SK-N-SH treated with all-trans-retinoic acid at 6 μM for 48 hours (cell line): ENCODE results near the gene PRSS56.

Experiments used
- ATAC-seq: fragments of 200-7000 bp; cut with Tn5 transposase; 3 replicates; pipeline ENCODE4 v1.9.1; 2020; ENCODE audit warnings: mild to moderate bottlenecking, moderate library complexity
- ARNTL ChIP-seq: fragments of 450-650 bp; formaldehyde crosslinking; IDR thresholded peaks from 2 replicates; pipeline ENCODE4 v1.5.0; 2020; ENCODE audit warnings: low read depth, mild to moderate bottlenecking, moderate library complexity, borderline replicate concordance
- BACH2 ChIP-seq: fragments of 250-450 bp; sonication (Bioruptor Pico); IDR thresholded peaks from 2 replicates; pipeline ENCODE4 v1.9.0; 2021; ENCODE audit warnings: mild to moderate bottlenecking, borderline replicate concordance
- CREB5 ChIP-seq: fragments of 250-450 bp; sonication (Bioruptor Pico); IDR thresholded peaks from 2 replicates; pipeline ENCODE4 v1.5.1; 2020; ENCODE audit warnings: low read depth, mild to moderate bottlenecking, moderate library complexity
- CSDC2 ChIP-seq: fragments of 250-450 bp; sonication (Bioruptor Pico); IDR thresholded peaks from 2 replicates; pipeline ENCODE4 v1.5.0; 2020; ENCODE audit warnings: mild to moderate bottlenecking, moderate library complexity
- ESRRG ChIP-seq: fragments of 250-450 bp; sonication (Bioruptor Pico); IDR thresholded peaks from 2 replicates; pipeline ENCODE4 v1.6.1; 2021; ENCODE audit warnings: mild to moderate bottlenecking
- GLIS3 ChIP-seq: fragments of 250-450 bp; sonication (Bioruptor Pico); IDR thresholded peaks from 2 replicates; pipeline ENCODE4 v1.5.0; 2020; ENCODE audit warnings: mild to moderate bottlenecking, moderate library complexity
- ISL1 ChIP-seq: fragments of 250-450 bp; sonication (Bioruptor Pico); IDR thresholded peaks from 2 replicates; pipeline ENCODE4 v2.1.2; 2022; ENCODE audit warnings: mild to moderate bottlenecking, moderate library complexity
- OSR1 ChIP-seq: fragments of 250-450 bp; sonication (Bioruptor Pico); IDR thresholded peaks from 2 replicates; pipeline ENCODE4 v1.8.0; 2022; ENCODE audit warnings: moderate library complexity, mild to moderate bottlenecking, inconsistent platforms
- PPARA ChIP-seq: fragments of 250-450 bp; sonication (Bioruptor Pico); IDR thresholded peaks from 2 replicates; pipeline ENCODE4 v1.5.0; 2020; ENCODE audit warnings: mild to moderate bottlenecking, borderline replicate concordance
- RARB ChIP-seq: fragments of 250-450 bp; sonication (Bioruptor Pico); IDR thresholded peaks from 2 replicates; pipeline ENCODE4 v1.8.0; 2021; ENCODE audit warnings: mild to moderate bottlenecking, moderate library complexity
- SNAI2 ChIP-seq: fragments of 250-450 bp; sonication (Bioruptor Pico); IDR thresholded peaks from 2 replicates; pipeline ENCODE4 v1.5.0; 2020; ENCODE audit warnings: mild to moderate bottlenecking, moderate library complexity
- TCF4 ChIP-seq: fragments of 250-450 bp; sonication (Bioruptor Pico); IDR thresholded peaks from 2 replicates; pipeline ENCODE4 v1.8.0; 2021; ENCODE audit warnings: mild to moderate bottlenecking, moderate library complexity, borderline replicate concordance
- TOX ChIP-seq: fragments of 250-450 bp; sonication (Bioruptor Pico); IDR thresholded peaks from 2 replicates; pipeline ENCODE4 v1.8.0; 2021; ENCODE audit warnings: mild to moderate bottlenecking, moderate library complexity, borderline replicate concordance
- TSHZ2 ChIP-seq: fragments of 250-450 bp; sonication (Bioruptor Pico); IDR thresholded peaks from 2 replicates; pipeline ENCODE4 v1.5.0; 2020; ENCODE audit warnings: mild to moderate bottlenecking, moderate library complexity
- ZC3H10 ChIP-seq: fragments of 250-450 bp; sonication (Bioruptor Pico); IDR thresholded peaks from 2 replicates; pipeline ENCODE4 v1.5.1; 2021; ENCODE audit warnings: mild to moderate bottlenecking, moderate library complexity
- ZFP3 ChIP-seq: fragments of 250-450 bp; sonication (Bioruptor Pico); IDR thresholded peaks from 2 replicates; pipeline ENCODE4 v1.5.0; 2020; ENCODE audit warnings: mild to moderate bottlenecking, moderate library complexity
- ZFP30 ChIP-seq: fragments of 450-650 bp; formaldehyde crosslinking; IDR thresholded peaks from 2 replicates; pipeline ENCODE4 v1.5.0; 2022; ENCODE audit warnings: mild to moderate bottlenecking, moderate library complexity
- ZNF70 ChIP-seq: fragments of 450-650 bp; formaldehyde crosslinking; IDR thresholded peaks from 2 replicates; pipeline ENCODE4 v1.5.0; 2020; ENCODE audit warnings: mild to moderate bottlenecking, moderate library complexity
- ZNF8 ChIP-seq: fragments of 450-650 bp; formaldehyde crosslinking; IDR thresholded peaks from 2 replicates; pipeline ENCODE4 v1.5.0; 2020; ENCODE audit warnings: mild to moderate bottlenecking, moderate library complexity
- TF ChIP-seq, protein P1 (sequence below): fragments of 250-450 bp; sonication (Bioruptor Pico); IDR thresholded peaks from 2 replicates; pipeline ENCODE4 v1.5.1; 2021; ENCODE audit warnings: mild to moderate bottlenecking, moderate library complexity
- TF ChIP-seq, protein P2 (sequence below): fragments of 250-450 bp; sonication (Bioruptor Pico); IDR thresholded peaks from 2 replicates; pipeline ENCODE4 v1.8.0; 2021; ENCODE audit warnings: low read depth, mild to moderate bottlenecking, moderate library complexity, borderline replicate concordance
- TF ChIP-seq, protein P3 (sequence below): fragments of 250-450 bp; sonication (Bioruptor Pico); IDR thresholded peaks from 2 replicates; pipeline ENCODE4 v1.8.0; 2020; ENCODE audit warnings: mild to moderate bottlenecking, moderate library complexity, borderline replicate concordance

PRSS56 gene

GRCh38 chr2:232516551-232516950 lies 3.6 kb upstream of the PRSS56 start:
- TF ChIP-seq, protein P1, sequence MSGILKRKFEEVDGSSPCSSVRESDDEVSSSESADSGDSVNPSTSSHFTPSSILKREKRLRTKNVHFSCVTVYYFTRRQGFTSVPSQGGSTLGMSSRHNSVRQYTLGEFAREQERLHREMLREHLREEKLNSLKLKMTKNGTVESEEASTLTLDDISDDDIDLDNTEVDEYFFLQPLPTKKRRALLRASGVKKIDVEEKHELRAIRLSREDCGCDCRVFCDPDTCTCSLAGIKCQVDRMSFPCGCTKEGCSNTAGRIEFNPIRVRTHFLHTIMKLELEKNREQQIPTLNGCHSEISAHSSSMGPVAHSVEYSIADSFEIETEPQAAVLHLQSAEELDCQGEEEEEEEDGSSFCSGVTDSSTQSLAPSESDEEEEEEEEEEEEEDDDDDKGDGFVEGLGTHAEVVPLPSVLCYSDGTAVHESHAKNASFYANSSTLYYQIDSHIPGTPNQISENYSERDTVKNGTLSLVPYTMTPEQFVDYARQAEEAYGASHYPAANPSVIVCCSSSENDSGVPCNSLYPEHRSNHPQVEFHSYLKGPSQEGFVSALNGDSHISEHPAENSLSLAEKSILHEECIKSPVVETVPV (CRISPR knock-in tag), result no peak
- no peak for TF ChIP-seq TCF4 (CRISPR knock-in tag)
- no peak for TF ChIP-seq PPARA
- no peak for TF ChIP-seq CREB5 (CRISPR knock-in tag)
- TF ChIP-seq TSHZ2 (CRISPR knock-in tag), result no peak
- no peak for TF ChIP-seq ISL1 (CRISPR knock-in tag)
- TF ChIP-seq CSDC2 (CRISPR knock-in tag), result no peak
- TF ChIP-seq OSR1 (CRISPR knock-in tag), result no peak
- TF ChIP-seq, protein P2, sequence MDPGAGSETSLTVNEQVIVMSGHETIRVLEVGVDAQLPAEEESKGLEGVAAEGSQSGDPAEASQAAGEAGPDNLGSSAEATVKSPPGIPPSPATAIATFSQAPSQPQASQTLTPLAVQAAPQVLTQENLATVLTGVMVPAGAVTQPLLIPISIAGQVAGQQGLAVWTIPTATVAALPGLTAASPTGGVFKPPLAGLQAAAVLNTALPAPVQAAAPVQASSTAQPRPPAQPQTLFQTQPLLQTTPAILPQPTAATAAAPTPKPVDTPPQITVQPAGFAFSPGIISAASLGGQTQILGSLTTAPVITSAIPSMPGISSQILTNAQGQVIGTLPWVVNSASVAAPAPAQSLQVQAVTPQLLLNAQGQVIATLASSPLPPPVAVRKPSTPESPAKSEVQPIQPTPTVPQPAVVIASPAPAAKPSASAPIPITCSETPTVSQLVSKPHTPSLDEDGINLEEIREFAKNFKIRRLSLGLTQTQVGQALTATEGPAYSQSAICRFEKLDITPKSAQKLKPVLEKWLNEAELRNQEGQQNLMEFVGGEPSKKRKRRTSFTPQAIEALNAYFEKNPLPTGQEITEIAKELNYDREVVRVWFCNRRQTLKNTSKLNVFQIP (CRISPR knock-in tag), result no peak
- no peak for TF ChIP-seq ARNTL (CRISPR knock-in tag)
- TF ChIP-seq, all 23 proteins: peak for 0

DNA sequence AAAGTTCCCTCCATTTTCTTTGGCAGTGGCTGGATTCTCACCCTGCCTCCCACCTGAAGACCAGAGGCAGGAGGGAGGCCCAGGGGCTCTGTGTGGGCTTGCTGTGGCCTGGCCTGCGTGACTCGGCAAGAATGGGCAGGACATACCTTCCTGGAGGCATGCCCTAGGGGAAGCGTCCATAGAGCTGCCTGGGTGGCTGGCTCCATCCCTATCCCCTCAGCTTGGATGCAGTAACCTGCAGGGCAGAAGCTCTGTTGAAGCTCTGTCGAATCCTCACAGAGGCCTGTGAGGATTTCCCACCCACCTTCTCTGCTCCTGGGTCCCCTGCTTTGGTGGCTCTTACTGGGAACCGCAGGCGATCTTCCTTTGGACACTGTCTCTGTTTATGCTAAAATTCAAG lies 1.3 kb upstream of the PRSS56 start:
- no peak for ATAC-seq
- TF ChIP-seq ZNF8 (CRISPR knock-in tag) (no peak), TOX (CRISPR knock-in tag) (no peak), GLIS3 (CRISPR knock-in tag) (no peak), TCF4 (CRISPR knock-in tag) (no peak), CREB5 (CRISPR knock-in tag) (no peak), OSR1 (CRISPR knock-in tag) (no peak), RARB (CRISPR knock-in tag) (no peak), ESRRG (CRISPR knock-in tag) (no peak)

More at GRCh38 chr2:232516551-232516950, 3.6 kb upstream of the PRSS56 start:
- ATAC-seq, result no peak

GRCh38 chr2:232520489-232520888 lies 301 bp downstream of the PRSS56 start:
- ATAC-seq, result no peak
- TF ChIP-seq RARB (CRISPR knock-in tag) (no peak), OSR1 (CRISPR knock-in tag) (no peak), PPARA (no peak), ZNF70 (no peak), TCF4 (CRISPR knock-in tag) (no peak), CSDC2 (CRISPR knock-in tag) (no peak), GLIS3 (CRISPR knock-in tag) (no peak), ESRRG (CRISPR knock-in tag) (no peak), ZFP3 (CRISPR knock-in tag) (no peak), ZNF8 (CRISPR knock-in tag) (no peak), TSHZ2 (CRISPR knock-in tag) (no peak), ZFP30 (CRISPR knock-in tag) (no peak), BACH2 (no peak), ARNTL (CRISPR knock-in tag) (no peak), ZC3H10 (no peak), SNAI2 (no peak), TOX (CRISPR knock-in tag) (no peak)
- TF ChIP-seq, protein P3, sequence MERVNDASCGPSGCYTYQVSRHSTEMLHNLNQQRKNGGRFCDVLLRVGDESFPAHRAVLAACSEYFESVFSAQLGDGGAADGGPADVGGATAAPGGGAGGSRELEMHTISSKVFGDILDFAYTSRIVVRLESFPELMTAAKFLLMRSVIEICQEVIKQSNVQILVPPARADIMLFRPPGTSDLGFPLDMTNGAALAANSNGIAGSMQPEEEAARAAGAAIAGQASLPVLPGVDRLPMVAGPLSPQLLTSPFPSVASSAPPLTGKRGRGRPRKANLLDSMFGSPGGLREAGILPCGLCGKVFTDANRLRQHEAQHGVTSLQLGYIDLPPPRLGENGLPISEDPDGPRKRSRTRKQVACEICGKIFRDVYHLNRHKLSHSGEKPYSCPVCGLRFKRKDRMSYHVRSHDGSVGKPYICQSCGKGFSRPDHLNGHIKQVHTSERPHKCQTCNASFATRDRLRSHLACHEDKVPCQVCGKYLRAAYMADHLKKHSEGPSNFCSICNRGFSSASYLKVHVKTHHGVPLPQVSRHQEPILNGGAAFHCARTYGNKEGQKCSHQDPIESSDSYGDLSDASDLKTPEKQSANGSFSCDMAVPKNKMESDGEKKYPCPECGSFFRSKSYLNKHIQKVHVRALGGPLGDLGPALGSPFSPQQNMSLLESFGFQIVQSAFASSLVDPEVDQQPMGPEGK (CRISPR knock-in tag), result no peak
- TF ChIP-seq, protein P1 (CRISPR knock-in tag), result no peak
